ENCODE measurements around the gene PDCL2.

DNA sequence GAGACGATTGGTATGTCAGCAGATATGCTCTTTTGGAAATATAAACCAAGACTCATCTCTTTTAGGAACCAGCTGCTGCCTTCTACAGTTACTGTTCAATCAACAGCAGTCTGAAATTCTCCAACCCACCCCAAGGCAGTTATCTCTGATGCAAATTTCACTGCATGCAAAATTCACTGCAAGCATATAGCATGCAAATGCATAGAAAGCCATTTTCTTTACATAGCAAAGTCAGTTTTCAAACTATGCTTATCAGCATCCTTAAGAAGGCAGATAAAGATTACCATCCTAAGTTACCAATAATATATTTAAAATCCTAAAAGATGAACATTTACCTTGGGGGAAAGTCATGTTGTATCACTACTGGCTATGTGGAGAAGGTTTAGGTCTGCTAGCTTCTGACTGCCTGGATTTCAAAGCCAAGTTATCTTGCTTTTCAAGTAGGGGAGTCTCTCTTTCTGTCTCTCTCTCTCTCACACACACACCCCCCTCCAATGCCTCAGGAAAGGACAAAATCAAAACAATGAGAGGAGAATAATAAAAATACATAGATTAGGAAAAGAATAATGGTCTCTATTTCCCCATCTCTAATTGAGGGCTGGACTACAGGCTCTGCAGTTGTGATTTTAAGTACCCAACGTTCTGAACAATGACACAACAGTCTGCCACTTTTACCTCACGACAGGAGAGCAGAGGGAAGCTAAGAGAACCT is 42.5 kb upstream of the PDCL2 start:
- TF ChIP-seq EZH2 (optimal IDR thresholded peaks at IDR 0.05; ENCODE audit: low read depth, low read length) (no peak), EZH2phosphoT487 (IDR thresholded peaks at IDR 0.05; ENCODE audit: low read length) (no peak)
- TF ChIP-seq, protein P1, sequence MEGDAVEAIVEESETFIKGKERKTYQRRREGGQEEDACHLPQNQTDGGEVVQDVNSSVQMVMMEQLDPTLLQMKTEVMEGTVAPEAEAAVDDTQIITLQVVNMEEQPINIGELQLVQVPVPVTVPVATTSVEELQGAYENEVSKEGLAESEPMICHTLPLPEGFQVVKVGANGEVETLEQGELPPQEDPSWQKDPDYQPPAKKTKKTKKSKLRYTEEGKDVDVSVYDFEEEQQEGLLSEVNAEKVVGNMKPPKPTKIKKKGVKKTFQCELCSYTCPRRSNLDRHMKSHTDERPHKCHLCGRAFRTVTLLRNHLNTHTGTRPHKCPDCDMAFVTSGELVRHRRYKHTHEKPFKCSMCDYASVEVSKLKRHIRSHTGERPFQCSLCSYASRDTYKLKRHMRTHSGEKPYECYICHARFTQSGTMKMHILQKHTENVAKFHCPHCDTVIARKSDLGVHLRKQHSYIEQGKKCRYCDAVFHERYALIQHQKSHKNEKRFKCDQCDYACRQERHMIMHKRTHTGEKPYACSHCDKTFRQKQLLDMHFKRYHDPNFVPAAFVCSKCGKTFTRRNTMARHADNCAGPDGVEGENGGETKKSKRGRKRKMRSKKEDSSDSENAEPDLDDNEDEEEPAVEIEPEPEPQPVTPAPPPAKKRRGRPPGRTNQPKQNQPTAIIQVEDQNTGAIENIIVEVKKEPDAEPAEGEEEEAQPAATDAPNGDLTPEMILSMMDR (IDR thresholded peaks at IDR 0.05; ENCODE audit: low read length) = no peak
